Gastroesophageal sphincter (tissue), 4 donors: Measurements from ENCODE around the gene SGCD. TPM values are rescaled to one million over a fixed set of nuclear protein-coding genes. Genes with fewer than 3 reads are reported as not detected.

ENCODE experiments used
- ATAC-seq: fragments of 150-250 bp; one replicate; pipeline ENCODE4 v1.9.1; 2016; ENCODE audit warnings: mild to moderate bottlenecking, moderate library complexity
- H3K27ac ChIP-seq, 4 donors: fragments of 200-600 bp; sonication (generic) in 3 of 4; 1 replicate in 3 of 4; 2 replicates in 1 of 4; pipeline ENCODE4 v1.5.1; 2016 to 2019
- H3K27me3 ChIP-seq: fragments of 200-600 bp; sonication (generic); one replicate; pipeline ENCODE4 v1.5.1; 2019
- H3K36me3 ChIP-seq, 2 donors: fragments of 200-600 bp; sonication (generic); one replicate each; pipeline ENCODE4 v1.5.1; 2019; ENCODE audit warnings: control low read depth in 1 of 2
- H3K4me1 ChIP-seq, 3 donors: fragments of 200-600 bp; sonication (generic); 1 replicate in 2 of 3; 2 replicates in 1 of 3; pipeline ENCODE4 v1.5.1; 2016 to 2019; ENCODE audit warnings: control low read depth in 2 of 3
- H3K4me3 ChIP-seq, 2 donors: fragments of 200-600 bp; sonication (generic); one replicate each; pipeline ENCODE4 v1.5.1; 2019; ENCODE audit warnings: mild to moderate bottlenecking in 1 of 2, moderate library complexity in 1 of 2
- H3K9me3 ChIP-seq, 3 donors: fragments of 200-600 bp; sonication (generic); one replicate each; pipeline ENCODE4 v1.5.1; 2017 to 2019; ENCODE audit warnings: control low read depth in 2 of 3
- CTCF ChIP-seq, 4 experiments: fragments of 200-600 bp in 2 of 4; fragments of 450-650 bp in 2 of 4; sonication (generic) in 1 of 4; IDR thresholded peaks; one replicate each; pipeline ENCODE4 v1.5.1; 2017 to 2019; ENCODE audit warnings: antibody characterized with exemption in 4 of 4, mild to moderate bottlenecking in 2 of 4, moderate library complexity in 2 of 4
- EP300 ChIP-seq: sonication (generic); formaldehyde crosslinking; IDR thresholded peaks from one replicate; pipeline ENCODE4 v1.6.1; 2017; ENCODE audit warnings: antibody characterized with exemption, mild to moderate bottlenecking
- POLR2A ChIP-seq, 2 donors: fragments of 450-650 bp; IDR thresholded peaks; one replicate each; pipeline ENCODE4 v1.6.1; 2017; ENCODE audit warnings: antibody characterized with exemption in 2 of 2, mild to moderate bottlenecking in 2 of 2, moderate library complexity in 1 of 2
- POLR2AphosphoS5 ChIP-seq: sonication (generic); formaldehyde crosslinking; IDR thresholded peaks from one replicate; pipeline ENCODE4 v1.6.1; 2017; ENCODE audit warnings: antibody characterized with exemption
- WGBS, 2 donors: methylation state at CpG; one replicate each; pipeline ENCODE4 v1.1.5; 2018; ENCODE audit warnings: low coverage in 1 of 2; 5-methylcytosine and 5-hydroxymethylcytosine counted together
- total RNA-seq, 4 donors: library from RNA; depleted of rRNA; stranded (reverse); fragments of >200 nt; gene quantifications; one replicate each; pipeline ENCODE4 v1.1.0, GENCODE V29; 2016

Gene SGCD
- total RNA-seq, 4 donors from 2014 or later: 8.8 to 61.3 (median 33.7) TPM

DNA sequence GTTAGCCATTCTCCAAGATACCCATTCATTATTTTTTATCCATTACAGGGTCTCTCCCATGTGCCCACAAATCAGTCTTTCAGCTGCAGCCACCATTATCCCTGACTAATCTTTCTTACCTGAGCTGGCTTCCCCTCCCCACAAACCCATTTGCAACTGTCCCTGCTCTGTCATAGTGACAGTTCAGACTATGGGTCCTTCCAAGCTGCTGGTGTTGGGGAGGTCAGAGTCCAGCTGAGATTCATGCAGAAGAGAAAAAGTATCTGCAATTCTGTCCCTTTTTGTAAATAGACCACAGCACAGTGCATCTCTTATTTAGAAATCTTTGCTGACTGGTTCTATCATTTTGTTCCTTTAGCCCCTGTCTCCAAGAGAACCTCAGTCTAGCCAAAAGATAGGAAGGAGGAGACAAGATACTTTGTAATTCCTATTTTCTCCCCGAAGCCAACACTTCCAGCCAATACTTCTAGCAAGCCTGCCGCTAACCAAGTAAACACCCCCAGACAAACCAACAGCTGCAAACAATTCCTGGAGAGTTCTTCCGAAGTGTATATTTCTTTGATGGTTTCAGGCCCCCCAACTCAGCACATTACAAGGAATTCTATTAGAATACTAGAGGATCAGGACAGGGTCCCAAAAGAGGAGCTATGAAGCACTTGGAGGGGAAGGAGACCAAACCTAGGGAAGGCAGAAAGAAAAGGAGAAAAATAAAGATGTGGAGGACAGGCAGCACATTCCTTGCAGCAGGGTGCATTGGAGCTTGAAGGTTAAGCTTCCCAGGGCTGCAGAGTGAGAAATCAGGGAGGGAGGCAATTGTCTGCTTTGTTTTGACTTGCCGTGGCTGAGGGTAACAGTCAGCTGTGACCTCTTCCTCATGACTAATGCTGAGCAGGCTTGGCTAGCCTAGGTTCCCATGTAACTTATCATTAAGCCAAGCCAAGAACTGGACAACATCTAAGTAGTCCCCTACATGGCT lies 148.5 kb downstream of the SGCD start:
- Histone ChIP-seq H3K27me3 (no peaks in the 10 kb centered on the region), H3K9me3 (no peaks in the 10 kb centered on the region), H3K4me1 (peaks cover 13 to 70% (median 22%) of the 10 kb centered on the region in 3 donors), H3K4me3 (no peak overlapping the region), H3K27ac (peak overlapping the region; percentile 64 to 81 (median 79)), H3K36me3 (peaks cover 0 to 4% of the 10 kb centered on the region in 2 donors)
- 18 to 50% methylated on average over 3 to 4 of the region's 4 CpGs for WGBS, 2 donors
- ATAC-seq: peak; percentile 83
- no peak for TF ChIP-seq POLR2A (IDR thresholded peaks at IDR 0.05)
- peak in 3 of 4 experiments; percentile 34 to 49 (median 39) for TF ChIP-seq CTCF (IDR thresholded peaks at IDR 0.05)
- TF ChIP-seq EP300: no peak
- TF ChIP-seq POLR2AphosphoS5: peak; percentile 70

DNA sequence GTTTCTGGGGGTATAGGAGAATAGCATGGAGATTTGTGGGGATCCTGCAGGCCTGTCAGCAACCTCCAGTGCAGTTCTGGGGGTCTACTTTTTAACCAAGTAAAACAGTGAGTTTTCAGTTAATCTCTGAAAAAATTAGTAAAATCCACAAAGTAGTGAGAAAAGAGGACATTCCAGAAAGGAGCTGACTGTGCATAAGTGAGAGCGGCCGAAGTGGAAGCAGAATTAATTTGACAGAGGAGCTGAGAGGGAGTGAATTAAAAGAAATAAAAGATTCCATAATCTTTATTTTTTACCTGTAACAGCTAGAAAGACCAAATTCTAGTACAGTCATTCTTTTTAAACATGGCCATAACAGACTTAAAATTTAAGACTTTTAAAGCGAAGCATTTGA lies 149.2 kb downstream of the SGCD start:
- peaks cover 13 to 68% (median 22%) of the 10 kb centered on the region in 3 donors for H3K4me1 ChIP-seq
- H3K9me3 ChIP-seq: no peaks in the 10 kb centered on the region
- ATAC-seq: peak; percentile 10
- no peaks in the 10 kb centered on the region for H3K27me3 ChIP-seq
- H3K27ac ChIP-seq: peak overlapping the region; percentile 48 to 79 (median 72)
- TF ChIP-seq POLR2AphosphoS5 (no peak), EP300 (no peak), CTCF (IDR thresholded peaks at IDR 0.05) (no peak), POLR2A (IDR thresholded peaks at IDR 0.05) (no peak)
- H3K36me3 ChIP-seq: peaks cover 0 to 4% of the 10 kb centered on the region in 2 donors
- no peak overlapping the region for H3K4me3 ChIP-seq
- WGBS, 2 donors: 43 to 69% methylated on average over 2 to 3 of the region's 3 CpGs

DNA sequence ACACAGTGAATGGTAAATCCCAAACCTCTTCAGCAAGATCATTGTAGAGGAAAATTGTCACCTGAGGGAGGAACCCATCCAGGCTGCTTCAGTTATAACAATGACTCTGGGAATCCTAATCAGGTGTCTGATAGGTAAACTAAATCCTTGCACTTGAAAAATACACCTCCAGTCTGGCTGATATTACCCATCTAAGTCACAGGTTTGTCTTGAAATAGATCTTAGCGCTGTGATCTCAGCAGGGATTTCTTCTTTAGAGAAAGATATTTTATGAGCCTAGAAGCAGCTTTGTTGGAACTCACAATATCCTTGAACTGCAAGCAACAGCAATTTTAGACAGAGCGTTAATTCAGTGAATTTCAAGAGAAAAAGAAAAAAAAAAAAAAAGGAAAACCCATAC lies 149.7 kb downstream of the SGCD start:
- Histone ChIP-seq H3K27ac (peak overlapping the region; percentile 6 to 79 (median 56)), H3K4me1 (peaks cover 13 to 73% (median 22%) of the 10 kb centered on the region in 3 donors), H3K36me3 (peaks cover 0 to 4% of the 10 kb centered on the region in 2 donors), H3K27me3 (no peaks in the 10 kb centered on the region), H3K4me3 (no peak overlapping the region), H3K9me3 (no peaks in the 10 kb centered on the region)
- 66 to 94% methylated on average over 2 of the region's 2 CpGs for WGBS, 2 donors
- ATAC-seq: no peak
- no peak for TF ChIP-seq CTCF (IDR thresholded peaks at IDR 0.05)
- no peak for TF ChIP-seq POLR2AphosphoS5
- no peak for TF ChIP-seq POLR2A (IDR thresholded peaks at IDR 0.05)
- no peak for TF ChIP-seq EP300

DNA sequence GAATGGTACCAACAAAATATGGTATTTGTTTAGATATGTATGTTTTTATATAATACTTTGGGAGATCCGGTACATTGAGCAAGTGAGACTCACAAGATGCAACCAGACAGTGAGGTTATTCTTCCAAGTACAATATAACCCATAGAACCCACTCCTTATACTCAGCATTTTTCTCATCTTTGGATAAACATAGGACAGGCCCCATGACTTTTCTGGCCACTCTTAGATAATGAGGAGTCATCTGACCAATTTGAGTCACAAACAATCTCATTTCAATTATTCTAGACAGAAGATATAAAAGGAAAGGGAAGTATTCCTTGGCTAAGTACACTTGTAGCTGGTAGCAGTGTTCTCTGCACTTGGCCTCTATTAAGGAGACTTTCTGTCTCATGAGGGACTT lies 150.2 kb downstream of the SGCD start:
- no peak for TF ChIP-seq CTCF (IDR thresholded peaks at IDR 0.05)
- TF ChIP-seq EP300: no peak
- no peak for TF ChIP-seq POLR2AphosphoS5
- TF ChIP-seq POLR2A (IDR thresholded peaks at IDR 0.05): no peak
- no peaks in the 10 kb centered on the region for H3K9me3 ChIP-seq
- H3K4me1 ChIP-seq: peaks cover 13 to 79% (median 22%) of the 10 kb centered on the region in 3 donors
- no peak for ATAC-seq
- H3K27me3 ChIP-seq: no peaks in the 10 kb centered on the region
- WGBS, 2 donors: 78 to 83% methylated on average over 1 of the region's 1 CpG
- H3K36me3 ChIP-seq: peaks cover 0 to 4% of the 10 kb centered on the region in 2 donors
- peak overlapping the region in 3 of 4 donors; percentile 32 to 79 (median 64) for H3K27ac ChIP-seq
- H3K4me3 ChIP-seq: no peak overlapping the region
